Left ventricle myocardium superior (tissue), 1 donor: ENCODE data around the gene DGCR8. TPM values are rescaled to one million over a fixed set of nuclear protein-coding genes. Genes with fewer than 3 reads are reported as not detected.
A peak's percentile ranks its signal among the peaks of the same experiment; 100 is the strongest.

Source experiments
- ATAC-seq: fragments of 200-7000 bp; cut with Tn5 transposase; one replicate; pipeline ENCODE4 v1.9.1; 2020; ENCODE audit warnings: mild to moderate bottlenecking, moderate library complexity
- DNase-seq: peaks from one replicate; pipeline ENCODE4 v3.0.0-alpha.2; 2020
- intact Hi-C: fragments of 100-400 bp; cut with micrococcal nuclease; formaldehyde crosslinking; loops from one replicate; pipeline ENCODE4 v1.11.0; 2022
- total RNA-seq: library from RNA; stranded (reverse); fragmentation: NEBNext Ultra II Directional; extraction: Animal tissue kit (Norgen Biotek cat#: 25700); gene quantifications from one replicate; pipeline ENCODE4 v1.2.1, GENCODE V29; 2021
- donor health status: DM: no; HTN: yes; CAD: no; lungs with severe emphysema.

DGCR8 gene
- total RNA-seq, 1 donor from 2014 or later: 17.7 TPM

- intact Hi-C loops: no loop called here
- no peak for ATAC-seq
- peak; percentile 7 for DNase-seq
These were observed 25.6 kb downstream of the DGCR8 start for GRCh38 chr22:20105456-20106204.

GRCh38 chr22:20106205-20106848 is 26.3 kb downstream of the DGCR8 start:
- intact Hi-C loops: no loop called here
- no peak for ATAC-seq
- DNase-seq: peak; percentile 9

GRCh38 chr22:20106849-20107237 is 26.8 kb downstream of the DGCR8 start:
- DNase-seq (peak; percentile 17), ATAC-seq (no peak)
- intact Hi-C loops: no loop called here

GRCh38 chr22:20107471-20107901 is 27.4 kb downstream of the DGCR8 start:
- intact Hi-C loops: no loop called here
- DNase-seq: peak; percentile 15
- ATAC-seq: no peak

GRCh38 chr22:20107951-20108756 is 28.1 kb downstream of the DGCR8 start:
- intact Hi-C loops: no loop called here
- ATAC-seq: no peak
- DNase-seq: peak; percentile 26

GRCh38 chr22:20108757-20109230 is 28.8 kb downstream of the DGCR8 start:
- intact Hi-C loops: no loop called here
- DNase-seq: peak; percentile 15
- no peak for ATAC-seq

GRCh38 chr22:20109411-20110358 is 29.6 kb downstream of the DGCR8 start:
- intact Hi-C loops: no loop called here
- peak; percentile 33 for DNase-seq
- ATAC-seq: peak; percentile 6

GRCh38 chr22:20110359-20110985 is 30.4 kb downstream of the DGCR8 start:
- peak; percentile 21 for DNase-seq
- ATAC-seq: no peak
- intact Hi-C loops: no loop called here

GRCh38 chr22:20111045-20111688 is 31.1 kb downstream of the DGCR8 start:
- intact Hi-C loops: no loop called here
- ATAC-seq (no peak), DNase-seq (peak; percentile 20)

- ATAC-seq (no peak), DNase-seq (peak; percentile 30)
- intact Hi-C loops: no loop called here
These were observed 31.9 kb downstream of the DGCR8 start for GRCh38 chr22:20111689-20112622.

- ATAC-seq: no peak
- intact Hi-C loops: no loop called here
- DNase-seq: peak; percentile 29
These were observed 32.8 kb downstream of the DGCR8 start for GRCh38 chr22:20112623-20113511.

- ATAC-seq: no peak
- intact Hi-C loops: no loop called here
- DNase-seq: peak; percentile 11
These were observed 33.7 kb downstream of the DGCR8 start for GRCh38 chr22:20113551-20114310.

- intact Hi-C loops: no loop called here
- no peak for ATAC-seq
- peak; percentile 30 for DNase-seq
These were observed 34.8 kb downstream of the DGCR8 start for GRCh38 chr22:20114506-20115475.
